Measurements from ENCODE around the gene EMP3. TPM values are rescaled to one million over a fixed set of nuclear protein-coding genes. Genes with fewer than 3 reads are reported as not detected.

The EMP3 gene
- total and polyA plus RNA-seq, 2 of the 13 experiments (the other 11 are each of a cell fraction or from before 2014, with no cell fraction given), result 2.2 to 7.8 TPM

- TF ChIP-seq, protein P1, sequence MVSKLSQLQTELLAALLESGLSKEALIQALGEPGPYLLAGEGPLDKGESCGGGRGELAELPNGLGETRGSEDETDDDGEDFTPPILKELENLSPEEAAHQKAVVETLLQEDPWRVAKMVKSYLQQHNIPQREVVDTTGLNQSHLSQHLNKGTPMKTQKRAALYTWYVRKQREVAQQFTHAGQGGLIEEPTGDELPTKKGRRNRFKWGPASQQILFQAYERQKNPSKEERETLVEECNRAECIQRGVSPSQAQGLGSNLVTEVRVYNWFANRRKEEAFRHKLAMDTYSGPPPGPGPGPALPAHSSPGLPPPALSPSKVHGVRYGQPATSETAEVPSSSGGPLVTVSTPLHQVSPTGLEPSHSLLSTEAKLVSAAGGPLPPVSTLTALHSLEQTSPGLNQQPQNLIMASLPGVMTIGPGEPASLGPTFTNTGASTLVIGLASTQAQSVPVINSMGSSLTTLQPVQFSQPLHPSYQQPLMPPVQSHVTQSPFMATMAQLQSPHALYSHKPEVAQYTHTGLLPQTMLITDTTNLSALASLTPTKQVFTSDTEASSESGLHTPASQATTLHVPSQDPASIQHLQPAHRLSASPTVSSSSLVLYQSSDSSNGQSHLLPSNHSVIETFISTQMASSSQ (IDR thresholded peaks at IDR 0.05; ENCODE audit: low read depth), result no peak
- TF ChIP-seq, protein P1 (CRISPR knock-in tag; IDR thresholded peaks at IDR 0.05; ENCODE audit: borderline replicate concordance), result no peak; the same call in 1 of the 2 replicates
- TF ChIP-seq HNRNPUL1 (IDR thresholded peaks at IDR 0.05; ENCODE audit: low read depth, low read length) (no peak), KLF15 (CRISPR knock-in tag; IDR thresholded peaks at IDR 0.05; ENCODE audit: borderline replicate concordance) (no peak), ZBTB25 (CRISPR knock-in tag; IDR thresholded peaks at IDR 0.05) (no peak), GATAD1 (CRISPR knock-in tag; IDR thresholded peaks at IDR 0.05) (no peak), MEF2D (CRISPR knock-in tag; IDR thresholded peaks at IDR 0.05) (no peak), IRF2 (CRISPR knock-in tag; IDR thresholded peaks at IDR 0.05) (no peak), MIER3 (CRISPR knock-in tag; IDR thresholded peaks at IDR 0.05; ENCODE audit: borderline replicate concordance) (no peak), ZSCAN22 (CRISPR knock-in tag; IDR thresholded peaks at IDR 0.05) (no peak), ZIK1 (CRISPR knock-in tag; IDR thresholded peaks at IDR 0.05; ENCODE audit: borderline replicate concordance, low read depth) (no peak), ZSCAN29 (CRISPR knock-in tag; conservative IDR thresholded peaks at IDR 0.05) (0 out of 2 replicates have a peak, but pooled peaks have one; percentile 8), EP300 (IDR thresholded peaks at IDR 0.05; ENCODE audit: low read depth in 2 of 2, low read length in 2 of 2) (peak in 1 of 2 experiments; percentile 21; a peak in 1 of 4 replicates), EP300 (CRISPR knock-in tag; IDR thresholded peaks at IDR 0.05; ENCODE audit: borderline replicate concordance) (no peak), ZNF333 (CRISPR knock-in tag; IDR thresholded peaks at IDR 0.05; ENCODE audit: borderline replicate concordance) (no peak), ZNF782 (CRISPR knock-in tag; IDR thresholded peaks at IDR 0.05; ENCODE audit: borderline replicate concordance) (no peak), FOSL1 (CRISPR knock-in tag; IDR thresholded peaks at IDR 0.05; ENCODE audit: borderline replicate concordance) (no peak; the same call in 1 of the 2 replicates), NFE2L2 (IDR thresholded peaks at IDR 0.05; ENCODE audit: low read length) (no peak)
- TF ChIP-seq, protein P2, sequence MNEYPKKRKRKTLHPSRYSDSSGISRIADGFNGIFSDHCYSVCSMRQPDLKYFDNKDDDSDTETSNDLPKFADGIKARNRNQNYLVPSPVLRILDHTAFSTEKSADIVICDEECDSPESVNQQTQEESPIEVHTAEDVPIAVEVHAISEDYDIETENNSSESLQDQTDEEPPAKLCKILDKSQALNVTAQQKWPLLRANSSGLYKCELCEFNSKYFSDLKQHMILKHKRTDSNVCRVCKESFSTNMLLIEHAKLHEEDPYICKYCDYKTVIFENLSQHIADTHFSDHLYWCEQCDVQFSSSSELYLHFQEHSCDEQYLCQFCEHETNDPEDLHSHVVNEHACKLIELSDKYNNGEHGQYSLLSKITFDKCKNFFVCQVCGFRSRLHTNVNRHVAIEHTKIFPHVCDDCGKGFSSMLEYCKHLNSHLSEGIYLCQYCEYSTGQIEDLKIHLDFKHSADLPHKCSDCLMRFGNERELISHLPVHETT (CRISPR knock-in tag; conservative IDR thresholded peaks at IDR 0.05), result 0 out of 2 replicates have a peak, but pooled peaks have one; percentile 29
- TF ChIP-seq, protein P3, sequence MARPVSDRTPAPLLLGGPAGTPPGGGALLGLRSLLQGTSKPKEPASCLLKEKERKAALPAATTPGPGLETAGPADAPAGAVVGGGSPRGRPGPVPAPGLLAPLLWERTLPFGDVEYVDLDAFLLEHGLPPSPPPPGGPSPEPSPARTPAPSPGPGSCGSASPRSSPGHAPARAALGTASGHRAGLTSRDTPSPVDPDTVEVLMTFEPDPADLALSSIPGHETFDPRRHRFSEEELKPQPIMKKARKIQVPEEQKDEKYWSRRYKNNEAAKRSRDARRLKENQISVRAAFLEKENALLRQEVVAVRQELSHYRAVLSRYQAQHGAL (CRISPR knock-in tag; IDR thresholded peaks at IDR 0.05; ENCODE audit: not compliant biosample characterization), result no peak
Measured at GRCh38 chr19:48363810-48364597, 38.7 kb downstream of the EMP3 start, which contains the start of the genes SYNGR4 and TMEM143 (continued).
